ENCODE data around the gene KCNJ1.

DNA sequence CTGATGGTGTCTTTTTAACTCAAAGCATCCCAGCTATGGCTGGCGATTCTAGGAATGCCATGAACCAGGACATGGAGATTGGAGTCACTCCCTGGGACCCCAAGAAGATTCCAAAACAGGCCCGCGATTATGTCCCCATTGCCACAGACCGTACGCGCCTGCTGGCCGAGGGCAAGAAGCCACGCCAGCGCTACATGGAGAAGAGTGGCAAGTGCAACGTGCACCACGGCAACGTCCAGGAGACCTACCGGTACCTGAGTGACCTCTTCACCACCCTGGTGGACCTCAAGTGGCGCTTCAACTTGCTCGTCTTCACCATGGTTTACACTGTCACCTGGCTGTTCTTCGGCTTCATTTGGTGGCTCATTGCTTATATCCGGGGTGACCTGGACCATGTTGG is 44.1 kb upstream of the KCNJ1 start:
- TF ChIP-seq EZH2phosphoT487 (IDR thresholded peaks at IDR 0.05; ENCODE audit: borderline replicate concordance, low read depth) = no peak
- TF ChIP-seq, protein P1, sequence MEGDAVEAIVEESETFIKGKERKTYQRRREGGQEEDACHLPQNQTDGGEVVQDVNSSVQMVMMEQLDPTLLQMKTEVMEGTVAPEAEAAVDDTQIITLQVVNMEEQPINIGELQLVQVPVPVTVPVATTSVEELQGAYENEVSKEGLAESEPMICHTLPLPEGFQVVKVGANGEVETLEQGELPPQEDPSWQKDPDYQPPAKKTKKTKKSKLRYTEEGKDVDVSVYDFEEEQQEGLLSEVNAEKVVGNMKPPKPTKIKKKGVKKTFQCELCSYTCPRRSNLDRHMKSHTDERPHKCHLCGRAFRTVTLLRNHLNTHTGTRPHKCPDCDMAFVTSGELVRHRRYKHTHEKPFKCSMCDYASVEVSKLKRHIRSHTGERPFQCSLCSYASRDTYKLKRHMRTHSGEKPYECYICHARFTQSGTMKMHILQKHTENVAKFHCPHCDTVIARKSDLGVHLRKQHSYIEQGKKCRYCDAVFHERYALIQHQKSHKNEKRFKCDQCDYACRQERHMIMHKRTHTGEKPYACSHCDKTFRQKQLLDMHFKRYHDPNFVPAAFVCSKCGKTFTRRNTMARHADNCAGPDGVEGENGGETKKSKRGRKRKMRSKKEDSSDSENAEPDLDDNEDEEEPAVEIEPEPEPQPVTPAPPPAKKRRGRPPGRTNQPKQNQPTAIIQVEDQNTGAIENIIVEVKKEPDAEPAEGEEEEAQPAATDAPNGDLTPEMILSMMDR (IDR thresholded peaks at IDR 0.05) = no peak
- TF ChIP-seq FOSL2 (IDR thresholded peaks at IDR 0.05; ENCODE audit: borderline replicate concordance, low read depth) = no peak
- no peak for TF ChIP-seq RAD21 (IDR thresholded peaks at IDR 0.05; ENCODE audit: low read length)
- TF ChIP-seq MXI1 (IDR thresholded peaks at IDR 0.05; ENCODE audit: low read depth, low read length) = no peak
- no peak for TF ChIP-seq USF1 (IDR thresholded peaks at IDR 0.05; ENCODE audit: borderline replicate concordance, low read depth)
